ENCODE measurements around the gene CDH13. TPM values are rescaled to one million over a fixed set of nuclear protein-coding genes. Genes with fewer than 3 reads are reported as not detected.

CDH13 gene
- total RNA-seq, 1 donor from 2014 or later: 2.3 TPM

GRCh38 chr16:83438326-83438725 is 811.6 kb downstream of the CDH13 start:
- Mint-ChIP-seq H3K9me3 (ENCODE audit: unreplicated experiment) (no peaks in the 10 kb centered on the region), H3K4me1 (ENCODE audit: unreplicated experiment) (no peaks in the 10 kb centered on the region), H3K4me3 (ENCODE audit: unreplicated experiment) (no peak overlapping the region), H3K27ac (ENCODE audit: unreplicated experiment) (no peak overlapping the region), H3K36me3 (ENCODE audit: low read depth, unreplicated experiment) (no peaks in the 10 kb centered on the region), H3K27me3 (ENCODE audit: unreplicated experiment) (peaks cover 3% of the 10 kb centered on the region)
- TF ChIP-seq, protein P1, sequence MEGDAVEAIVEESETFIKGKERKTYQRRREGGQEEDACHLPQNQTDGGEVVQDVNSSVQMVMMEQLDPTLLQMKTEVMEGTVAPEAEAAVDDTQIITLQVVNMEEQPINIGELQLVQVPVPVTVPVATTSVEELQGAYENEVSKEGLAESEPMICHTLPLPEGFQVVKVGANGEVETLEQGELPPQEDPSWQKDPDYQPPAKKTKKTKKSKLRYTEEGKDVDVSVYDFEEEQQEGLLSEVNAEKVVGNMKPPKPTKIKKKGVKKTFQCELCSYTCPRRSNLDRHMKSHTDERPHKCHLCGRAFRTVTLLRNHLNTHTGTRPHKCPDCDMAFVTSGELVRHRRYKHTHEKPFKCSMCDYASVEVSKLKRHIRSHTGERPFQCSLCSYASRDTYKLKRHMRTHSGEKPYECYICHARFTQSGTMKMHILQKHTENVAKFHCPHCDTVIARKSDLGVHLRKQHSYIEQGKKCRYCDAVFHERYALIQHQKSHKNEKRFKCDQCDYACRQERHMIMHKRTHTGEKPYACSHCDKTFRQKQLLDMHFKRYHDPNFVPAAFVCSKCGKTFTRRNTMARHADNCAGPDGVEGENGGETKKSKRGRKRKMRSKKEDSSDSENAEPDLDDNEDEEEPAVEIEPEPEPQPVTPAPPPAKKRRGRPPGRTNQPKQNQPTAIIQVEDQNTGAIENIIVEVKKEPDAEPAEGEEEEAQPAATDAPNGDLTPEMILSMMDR (IDR thresholded peaks at IDR 0.05; ENCODE audit: unreplicated experiment): no peak
- no peak for DNase-seq (ENCODE audit: low spot score)

GRCh38 chr16:83439412-83439811 is 812.6 kb downstream of the CDH13 start:
- H3K27me3 Mint-ChIP-seq (ENCODE audit: unreplicated experiment): peaks cover 3% of the 10 kb centered on the region

GRCh38 chr16:83441517-83441916 is 814.7 kb downstream of the CDH13 start:
- H3K4me1 Mint-ChIP-seq (ENCODE audit: unreplicated experiment): no peaks in the 10 kb centered on the region
- TF ChIP-seq, protein P1 (IDR thresholded peaks at IDR 0.05; ENCODE audit: unreplicated experiment): no peak

More at GRCh38 chr16:83439412-83439811, 812.6 kb downstream of the CDH13 start:
- no peak overlapping the region for H3K27ac Mint-ChIP-seq (ENCODE audit: unreplicated experiment)
- H3K4me1 Mint-ChIP-seq (ENCODE audit: unreplicated experiment): no peaks in the 10 kb centered on the region
- TF ChIP-seq, protein P1 (IDR thresholded peaks at IDR 0.05; ENCODE audit: unreplicated experiment): no peak
- H3K4me3 Mint-ChIP-seq (ENCODE audit: unreplicated experiment): no peak overlapping the region
- no peak for DNase-seq (ENCODE audit: low spot score)
- H3K9me3 Mint-ChIP-seq (ENCODE audit: unreplicated experiment): no peaks in the 10 kb centered on the region
- no peaks in the 10 kb centered on the region for H3K36me3 Mint-ChIP-seq (ENCODE audit: low read depth, unreplicated experiment)

GRCh38 chr16:83443972-83444371 is 817.2 kb downstream of the CDH13 start:
- H3K9me3 Mint-ChIP-seq (ENCODE audit: unreplicated experiment): no peaks in the 10 kb centered on the region
- no peaks in the 10 kb centered on the region for H3K36me3 Mint-ChIP-seq (ENCODE audit: low read depth, unreplicated experiment)
- H3K27ac Mint-ChIP-seq (ENCODE audit: unreplicated experiment): no peak overlapping the region
- TF ChIP-seq, protein P1 (IDR thresholded peaks at IDR 0.05; ENCODE audit: unreplicated experiment): no peak
- no peak for DNase-seq (ENCODE audit: low spot score)
- no peaks in the 10 kb centered on the region for H3K27me3 Mint-ChIP-seq (ENCODE audit: unreplicated experiment)
- no peak overlapping the region for H3K4me3 Mint-ChIP-seq (ENCODE audit: unreplicated experiment)
- no peaks in the 10 kb centered on the region for H3K4me1 Mint-ChIP-seq (ENCODE audit: unreplicated experiment)

More at GRCh38 chr16:83441517-83441916, 814.7 kb downstream of the CDH13 start:
- H3K9me3 Mint-ChIP-seq (ENCODE audit: unreplicated experiment): no peaks in the 10 kb centered on the region
- peaks cover 2% of the 10 kb centered on the region for H3K27me3 Mint-ChIP-seq (ENCODE audit: unreplicated experiment)
- no peak overlapping the region for H3K27ac Mint-ChIP-seq (ENCODE audit: unreplicated experiment)
- no peak overlapping the region for H3K4me3 Mint-ChIP-seq (ENCODE audit: unreplicated experiment)
- no peaks in the 10 kb centered on the region for H3K36me3 Mint-ChIP-seq (ENCODE audit: low read depth, unreplicated experiment)
- DNase-seq (ENCODE audit: low spot score): no peak

- no peaks in the 10 kb centered on the region for H3K9me3 Mint-ChIP-seq (ENCODE audit: unreplicated experiment)
- H3K27me3 Mint-ChIP-seq (ENCODE audit: unreplicated experiment): no peaks in the 10 kb centered on the region
- no peak overlapping the region for H3K4me3 Mint-ChIP-seq (ENCODE audit: unreplicated experiment)
- TF ChIP-seq, protein P1 (IDR thresholded peaks at IDR 0.05; ENCODE audit: unreplicated experiment): no peak
- no peak overlapping the region for H3K27ac Mint-ChIP-seq (ENCODE audit: unreplicated experiment)
- no peaks in the 10 kb centered on the region for H3K36me3 Mint-ChIP-seq (ENCODE audit: low read depth, unreplicated experiment)
- no peak for DNase-seq (ENCODE audit: low spot score)
- H3K4me1 Mint-ChIP-seq (ENCODE audit: unreplicated experiment): no peaks in the 10 kb centered on the region
Measured at GRCh38 chr16:83447560-83447959, 820.8 kb downstream of the CDH13 start.

Measured in endothelial cell (in vitro differentiated cells).